Activated CD8-positive, alpha-beta memory T cell treated with anti-CD3 and anti-CD28 coated beads, Interleukin-2, amount 10 ng/mL, durations not matched to agents 7 days and 5 days (primary cell): Measurements from ENCODE around the gene NELFE. TPM values are rescaled to one million over a fixed set of nuclear protein-coding genes. Genes with fewer than 3 reads are reported as not detected.
"Not testable (repeated sequence)": the region's sequence is repeated elsewhere in the genome, so short reads cannot be mapped to it uniquely, and the experiment has no call there.

Experiments
- ATAC-seq: fragments of 150-1000 bp; cut with Tn5 transposase; one replicate; pipeline ENCODE4 v1.10.0; 2021; ENCODE audit warnings: moderate library complexity
- CTCF ChIA-PET: fragments of 350-600 bp; sonication (Branson Sonifier 250); formaldehyde crosslinking; loops from one replicate; lab custom pipeline; 2021; ENCODE audit warnings: antibody characterized with exemption; lab: Charles Lee
- DNase-seq: peaks from one replicate; pipeline ENCODE4 v3.0.0-alpha.2; 2020
- H3K27ac Mint-ChIP-seq: one replicate; pipeline ENCODE4 v1.8.0; 2021; ENCODE audit warnings: mild to moderate bottlenecking, mixed read lengths
- H3K27me3 Mint-ChIP-seq: one replicate; pipeline ENCODE4 v1.8.0; 2021; ENCODE audit warnings: mixed read lengths
- H3K36me3 Mint-ChIP-seq: one replicate; pipeline ENCODE4 v1.8.0; 2021; ENCODE audit warnings: mild to moderate bottlenecking, mixed read lengths
- H3K4me1 Mint-ChIP-seq: one replicate; pipeline ENCODE4 v1.8.0; 2021; ENCODE audit warnings: mixed read lengths
- H3K4me3 Mint-ChIP-seq: one replicate; pipeline ENCODE4 v1.8.0; 2021; ENCODE audit warnings: mild to moderate bottlenecking, moderate library complexity, mixed read lengths
- H3K9me3 Mint-ChIP-seq: one replicate; pipeline ENCODE4 v1.8.0; 2022; ENCODE audit warnings: low read depth, mixed read lengths
- total RNA-seq, 2 experiments: library from RNA; stranded (reverse); gene quantifications; one replicate each; pipeline ENCODE4 v1.2.3, GENCODE V29; 2021

NELFE gene, protein sequence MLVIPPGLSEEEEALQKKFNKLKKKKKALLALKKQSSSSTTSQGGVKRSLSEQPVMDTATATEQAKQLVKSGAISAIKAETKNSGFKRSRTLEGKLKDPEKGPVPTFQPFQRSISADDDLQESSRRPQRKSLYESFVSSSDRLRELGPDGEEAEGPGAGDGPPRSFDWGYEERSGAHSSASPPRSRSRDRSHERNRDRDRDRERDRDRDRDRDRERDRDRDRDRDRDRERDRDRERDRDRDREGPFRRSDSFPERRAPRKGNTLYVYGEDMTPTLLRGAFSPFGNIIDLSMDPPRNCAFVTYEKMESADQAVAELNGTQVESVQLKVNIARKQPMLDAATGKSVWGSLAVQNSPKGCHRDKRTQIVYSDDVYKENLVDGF
- total RNA-seq, result 10 to 100 TPM; 75.7 to 79.7 TPM

DNA sequence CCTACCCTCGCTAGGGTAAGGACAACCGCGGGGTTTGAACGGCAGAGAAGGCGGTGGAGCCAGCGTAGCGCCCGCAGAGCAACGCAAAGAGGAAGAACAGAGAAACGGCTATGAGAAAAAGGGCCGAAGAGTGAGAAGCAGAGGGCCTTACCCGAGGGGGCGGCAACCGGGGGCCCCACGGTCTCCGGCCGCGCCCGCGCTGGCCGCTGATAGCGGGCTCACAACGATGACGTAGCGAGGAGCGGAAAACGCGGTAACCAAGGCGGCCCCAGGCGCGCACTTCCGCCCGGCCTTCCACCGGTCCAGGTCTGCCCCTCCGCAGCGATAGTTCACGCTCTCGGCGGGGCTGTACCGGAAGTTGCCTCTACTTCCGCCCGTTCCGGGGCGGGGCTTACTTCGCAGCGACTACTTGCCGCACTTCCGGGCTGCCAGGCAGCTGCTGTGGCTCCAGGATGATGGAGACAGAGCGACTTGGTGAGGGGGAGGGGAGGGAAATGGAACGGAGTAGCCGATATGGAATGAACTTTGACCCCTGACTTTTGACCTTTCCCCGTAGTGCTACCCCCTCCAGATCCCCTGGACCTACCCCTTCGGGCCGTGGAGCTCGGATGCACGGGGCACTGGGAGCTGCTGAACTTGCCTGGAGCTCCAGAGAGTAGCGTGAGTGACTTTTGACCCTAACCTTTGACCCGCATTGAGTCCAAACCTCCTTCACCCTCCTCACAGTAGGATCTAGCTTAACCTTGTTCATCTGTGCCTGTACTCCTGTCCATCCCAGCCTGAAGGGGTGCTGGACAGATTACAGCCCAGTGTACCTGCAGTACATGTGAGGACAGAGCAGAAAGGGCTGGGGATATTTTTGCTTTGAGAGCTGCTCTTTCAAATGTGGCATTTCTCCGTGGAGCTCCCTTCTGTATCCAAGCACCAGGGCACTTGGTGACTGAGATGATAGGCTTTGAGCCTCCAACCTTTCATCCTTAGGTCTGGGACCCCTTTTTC is at the start of gene NELFE, which contains the start of gene SKIC2:
NELFE (minus strand) TSS at position 231 of the 999 bp plus-strand sequence. CDS start 525 bp downstream, outside the sequence.
SKIC2 (plus strand) TSS at position 435 of the 999 bp plus-strand sequence; CDS start at position 453, 18 bp downstream.
- ATAC-seq (peak; percentile 98), DNase-seq (peak; percentile 99)
- Mint-ChIP-seq H3K27ac (peak within 1 kb of the TSS; percentile 99), H3K4me1 (peaks cover 35% of the 10 kb centered on the region), H3K27me3 (no peaks in the 10 kb centered on the region), H3K4me3 (peak within 1 kb of the TSS; percentile 95), H3K9me3 (no peaks in the 10 kb centered on the region), H3K36me3 (peaks cover 48% of the 10 kb centered on the region)
- CTCF ChIA-PET, result interaction anchor here (0.6 to 3.0 kb wide), 8 partner anchors 12 to 278 kb away, joined by 3 to 27 read pairs (median 4); partner anchors contain the start of genes DXO, EHMT2 and LY6G5C

DNA sequence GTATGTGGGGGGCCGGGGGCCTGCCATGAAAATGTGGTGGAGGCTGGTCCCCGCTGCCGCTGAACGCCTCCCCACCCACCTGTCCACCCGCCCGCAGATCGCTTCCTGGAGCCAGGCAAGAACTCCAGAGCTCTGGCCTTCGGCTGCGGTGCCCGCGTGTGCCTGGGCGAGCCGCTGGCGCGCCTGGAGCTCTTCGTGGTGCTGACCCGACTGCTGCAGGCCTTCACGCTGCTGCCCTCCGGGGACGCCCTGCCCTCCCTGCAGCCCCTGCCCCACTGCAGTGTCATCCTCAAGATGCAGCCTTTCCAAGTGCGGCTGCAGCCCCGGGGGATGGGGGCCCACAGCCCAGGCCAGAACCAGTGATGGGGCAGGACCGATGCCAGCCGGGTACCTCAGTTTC is 49.3 kb upstream of the NELFE start:
- H3K4me3 Mint-ChIP-seq, H3K27ac Mint-ChIP-seq, H3K36me3 Mint-ChIP-seq, H3K27me3 Mint-ChIP-seq, CTCF ChIA-PET, DNase-seq, H3K9me3 Mint-ChIP-seq, H3K4me1 Mint-ChIP-seq, ATAC-seq: not testable (repeated sequence)

DNA sequence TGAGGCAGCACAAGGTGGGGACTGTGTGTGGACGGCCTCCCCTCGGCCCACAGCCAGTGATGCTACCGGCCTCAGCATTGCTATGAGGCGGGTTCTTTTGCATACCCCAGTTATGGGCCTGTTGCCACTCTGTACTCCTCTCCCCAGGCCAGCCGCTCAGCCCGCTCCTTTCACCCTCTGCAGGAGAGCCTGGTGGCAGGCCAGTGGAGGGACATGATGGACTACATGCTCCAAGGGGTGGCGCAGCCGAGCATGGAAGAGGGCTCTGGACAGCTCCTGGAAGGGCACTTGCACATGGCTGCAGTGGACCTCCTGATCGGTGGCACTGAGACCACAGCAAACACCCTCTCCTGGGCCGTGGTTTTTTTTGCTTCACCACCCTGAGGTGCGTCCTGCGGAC is 48.3 kb upstream of the NELFE start:
- H3K36me3 Mint-ChIP-seq, ATAC-seq, H3K9me3 Mint-ChIP-seq, H3K27ac Mint-ChIP-seq, H3K27me3 Mint-ChIP-seq, H3K4me3 Mint-ChIP-seq, H3K4me1 Mint-ChIP-seq, CTCF ChIA-PET: not testable (repeated sequence)
- DNase-seq, result peak; percentile 32

DNA sequence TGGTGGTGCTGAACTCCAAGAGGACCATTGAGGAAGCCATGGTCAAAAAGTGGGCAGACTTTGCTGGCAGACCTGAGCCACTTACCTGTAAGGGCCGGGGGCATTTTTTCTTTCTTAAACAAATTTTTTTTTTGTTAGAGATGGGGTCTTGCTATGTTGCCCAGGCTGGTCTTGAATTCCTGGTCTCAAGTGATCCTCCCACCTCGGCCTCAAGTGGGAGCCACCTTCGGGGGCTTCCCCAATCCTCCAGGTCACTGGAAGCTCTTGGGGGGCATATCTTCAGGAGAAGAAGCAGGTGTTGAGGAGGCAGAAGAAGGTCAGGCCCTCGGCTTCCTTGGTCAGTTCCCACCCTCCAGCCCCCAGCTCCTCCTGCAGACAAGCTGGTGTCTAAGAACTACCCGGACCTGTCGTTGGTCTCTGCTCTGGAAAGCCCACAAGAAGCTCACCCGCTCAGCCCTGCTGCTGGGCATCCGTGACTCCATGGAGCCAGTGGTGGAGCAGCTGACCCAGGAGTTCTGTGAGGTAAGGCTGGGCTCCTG is 47.3 kb upstream of the NELFE start:
- H3K9me3 Mint-ChIP-seq, H3K27ac Mint-ChIP-seq, CTCF ChIA-PET, H3K27me3 Mint-ChIP-seq, H3K4me1 Mint-ChIP-seq, ATAC-seq, H3K4me3 Mint-ChIP-seq, H3K36me3 Mint-ChIP-seq: not testable (repeated sequence)
- DNase-seq, result peak; percentile 36

DNA sequence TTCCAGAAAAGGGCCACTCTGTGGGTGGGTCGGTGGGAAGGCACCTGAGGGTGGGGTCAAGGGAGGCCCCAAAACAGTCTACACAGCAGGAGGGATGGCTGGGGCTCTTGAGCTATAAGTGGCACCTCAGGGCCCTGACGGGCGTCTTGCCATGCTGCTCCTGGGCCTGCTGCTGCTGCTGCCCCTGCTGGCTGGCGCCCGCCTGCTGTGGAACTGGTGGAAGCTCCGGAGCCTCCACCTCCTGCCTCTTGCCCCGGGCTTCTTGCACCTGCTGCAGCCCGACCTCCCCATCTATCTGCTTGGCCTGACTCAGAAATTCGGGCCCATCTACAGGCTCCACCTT is 46.7 kb upstream of the NELFE start:
- DNase-seq, CTCF ChIA-PET, H3K36me3 Mint-ChIP-seq: not testable (repeated sequence)

DNA sequence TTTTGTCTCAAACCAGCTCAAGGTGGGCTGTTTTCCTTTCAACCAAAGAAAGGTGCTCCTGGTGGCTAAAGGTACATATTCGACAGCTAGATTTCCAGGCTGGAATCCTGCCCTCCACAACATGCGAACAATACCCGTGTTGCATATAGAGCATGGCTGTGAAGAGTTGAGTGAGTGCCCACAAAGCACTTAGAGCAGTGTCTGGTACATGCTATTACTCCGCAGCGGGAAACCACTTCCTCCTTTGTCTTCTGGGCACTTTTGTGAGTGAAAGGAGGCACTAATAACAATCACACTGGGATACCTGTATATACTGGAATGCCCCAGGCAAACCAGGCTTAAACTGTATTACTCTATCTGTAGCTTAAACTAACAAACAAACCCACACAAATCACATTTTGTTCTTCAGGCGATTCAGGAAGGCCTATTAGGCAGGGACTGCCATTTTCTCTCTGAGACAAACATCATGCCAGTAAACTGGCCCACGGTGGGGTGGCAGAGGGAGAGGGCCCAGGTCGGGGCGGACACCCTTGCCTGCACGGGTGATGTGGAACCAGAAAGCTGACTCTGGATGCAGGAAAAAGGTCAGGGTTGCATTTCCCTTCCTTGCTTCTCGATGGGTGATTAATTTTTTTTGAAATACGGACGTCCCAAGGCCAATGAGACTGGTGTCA is 46.2 kb upstream of the NELFE start:
- H3K4me3 Mint-ChIP-seq, CTCF ChIA-PET, H3K4me1 Mint-ChIP-seq, H3K27ac Mint-ChIP-seq, H3K36me3 Mint-ChIP-seq, H3K27me3 Mint-ChIP-seq, H3K9me3 Mint-ChIP-seq: not testable (repeated sequence)
- ATAC-seq (peak; percentile 82), DNase-seq (peak; percentile 36)

More for the DNA sequence above, 46.7 kb upstream of the NELFE start:
- H3K4me1 Mint-ChIP-seq, H3K9me3 Mint-ChIP-seq, H3K27ac Mint-ChIP-seq, H3K27me3 Mint-ChIP-seq, H3K4me3 Mint-ChIP-seq, ATAC-seq: not testable (repeated sequence)

DNA sequence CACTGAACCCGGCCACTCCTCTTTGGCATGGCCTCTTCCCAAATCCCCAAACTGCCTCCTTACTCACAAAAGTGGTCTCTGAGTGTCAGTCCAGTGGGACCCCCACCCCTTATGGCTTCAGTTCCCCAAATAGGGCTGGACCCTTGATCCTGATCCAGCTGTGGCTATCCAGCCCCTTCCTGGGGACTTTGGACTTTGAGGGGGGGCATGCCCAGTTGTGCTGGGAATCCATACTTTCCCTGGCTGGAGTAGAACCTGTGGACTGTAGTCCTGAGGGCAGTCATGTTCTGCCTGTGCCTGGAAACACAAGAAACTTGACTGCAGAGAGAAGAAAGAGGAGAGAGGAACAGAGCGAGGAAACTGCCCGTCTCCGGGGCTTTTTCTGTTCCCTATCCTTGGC is 45.6 kb upstream of the NELFE start:
- H3K4me3 Mint-ChIP-seq, H3K9me3 Mint-ChIP-seq, ATAC-seq, H3K27ac Mint-ChIP-seq, DNase-seq, H3K27me3 Mint-ChIP-seq, CTCF ChIA-PET, H3K36me3 Mint-ChIP-seq, H3K4me1 Mint-ChIP-seq: not testable (repeated sequence)

DNA sequence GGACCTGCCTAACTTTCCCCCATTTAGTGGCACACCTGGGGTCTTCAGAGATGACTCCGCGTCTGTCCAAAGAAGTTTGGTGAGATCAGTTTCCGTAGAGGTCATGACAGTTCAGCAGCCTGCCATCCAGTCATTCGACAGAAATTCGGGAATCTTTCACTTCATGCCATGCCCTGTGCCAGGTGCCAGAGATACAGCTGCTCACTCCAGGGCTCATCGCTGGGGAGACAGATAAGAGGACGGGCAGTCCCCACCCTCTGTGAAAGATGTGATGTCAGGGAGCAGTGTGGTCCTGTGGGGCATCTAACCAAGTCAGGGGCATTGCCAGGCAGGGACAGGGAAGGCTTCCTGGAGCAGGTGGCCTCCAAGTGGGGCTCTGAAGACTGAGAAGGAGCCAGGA is 44.5 kb upstream of the NELFE start:
- CTCF ChIA-PET, H3K9me3 Mint-ChIP-seq, H3K36me3 Mint-ChIP-seq, DNase-seq, H3K4me3 Mint-ChIP-seq, H3K27me3 Mint-ChIP-seq, ATAC-seq, H3K4me1 Mint-ChIP-seq, H3K27ac Mint-ChIP-seq: not testable (repeated sequence)

DNA sequence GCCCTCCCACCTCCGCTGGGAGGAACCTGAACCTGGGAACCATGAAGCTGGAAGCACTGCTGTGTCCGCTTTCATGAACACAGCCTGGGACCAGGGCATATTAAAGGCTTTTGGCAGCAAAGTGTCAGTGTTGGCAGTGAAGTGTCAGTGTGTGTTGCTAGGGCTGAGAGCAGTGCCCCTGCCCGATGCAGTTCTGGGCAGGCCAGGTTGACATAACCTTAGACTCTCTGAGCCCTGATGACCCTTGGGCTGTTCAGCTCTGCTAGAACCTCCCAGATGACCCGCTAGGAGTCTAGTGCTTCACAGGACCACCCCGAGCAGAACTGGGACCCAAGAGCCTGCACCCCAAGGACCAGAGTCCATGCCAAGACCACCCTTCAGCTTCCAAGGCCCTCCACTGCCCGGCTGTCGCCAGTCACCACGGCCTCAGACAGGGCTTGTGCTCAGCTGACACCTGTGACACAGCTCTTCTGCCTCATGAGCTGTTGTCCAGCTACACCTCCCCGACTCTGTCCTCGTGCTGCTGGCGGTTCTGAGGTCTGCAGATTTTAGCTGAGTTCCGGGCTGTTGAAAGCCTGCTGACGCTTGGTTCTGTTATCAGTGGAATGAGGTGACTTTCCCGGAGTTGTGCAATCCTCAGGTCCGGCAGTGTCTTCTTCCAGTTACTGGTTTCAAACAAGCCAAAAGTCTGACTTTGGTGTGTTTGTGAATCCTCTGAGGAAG is 43.9 kb upstream of the NELFE start:
- CTCF ChIA-PET, H3K27me3 Mint-ChIP-seq, H3K4me1 Mint-ChIP-seq, ATAC-seq, H3K4me3 Mint-ChIP-seq, H3K27ac Mint-ChIP-seq, H3K9me3 Mint-ChIP-seq, H3K36me3 Mint-ChIP-seq, DNase-seq: not testable (repeated sequence)

DNA sequence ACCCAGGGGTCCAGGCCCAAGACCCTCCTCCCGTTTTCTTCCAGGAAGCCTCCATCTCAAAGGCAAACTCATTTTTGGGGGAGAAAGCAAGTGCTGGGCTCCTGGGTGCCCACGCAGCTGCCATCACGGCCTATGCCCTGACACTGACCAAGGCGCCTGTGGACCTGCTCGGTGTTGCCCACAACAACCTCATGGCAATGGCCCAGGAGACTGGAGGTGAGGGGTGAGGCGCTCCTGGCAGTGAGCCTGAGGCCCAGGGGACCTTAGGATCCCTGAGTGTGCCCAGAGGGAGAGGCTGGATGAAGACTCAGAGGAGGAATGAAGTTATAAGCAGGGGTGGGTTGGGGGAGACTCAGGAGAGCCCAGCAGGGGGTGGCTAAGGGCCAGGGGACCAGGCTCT is 37.6 kb upstream of the NELFE start:
- ATAC-seq, H3K4me1 Mint-ChIP-seq, H3K27ac Mint-ChIP-seq, H3K27me3 Mint-ChIP-seq, CTCF ChIA-PET, H3K4me3 Mint-ChIP-seq, DNase-seq, H3K9me3 Mint-ChIP-seq, H3K36me3 Mint-ChIP-seq: not testable (repeated sequence)

DNA sequence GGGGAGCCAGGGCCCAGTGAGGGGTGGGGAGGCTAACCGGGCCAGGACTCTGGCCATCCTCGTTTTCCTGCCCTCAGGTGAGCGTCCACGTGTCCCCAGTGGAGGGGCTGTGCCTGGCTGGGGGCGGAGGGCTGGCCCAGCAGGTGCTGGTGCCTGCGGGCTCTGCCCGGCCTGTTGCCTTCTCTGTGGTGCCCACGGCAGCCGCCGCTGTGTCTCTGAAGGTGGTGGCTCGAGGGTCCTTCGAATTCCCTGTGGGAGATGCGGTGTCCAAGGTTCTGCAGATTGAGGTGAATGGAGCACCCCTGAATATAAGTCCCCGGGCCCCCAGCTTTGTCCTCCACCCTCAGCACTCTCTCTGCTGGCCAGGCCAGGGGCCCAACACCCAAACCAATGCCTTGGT is 35.6 kb upstream of the NELFE start:
- H3K36me3 Mint-ChIP-seq, DNase-seq, H3K4me3 Mint-ChIP-seq, CTCF ChIA-PET, H3K27me3 Mint-ChIP-seq, ATAC-seq, H3K9me3 Mint-ChIP-seq, H3K27ac Mint-ChIP-seq, H3K4me1 Mint-ChIP-seq: not testable (repeated sequence)

DNA sequence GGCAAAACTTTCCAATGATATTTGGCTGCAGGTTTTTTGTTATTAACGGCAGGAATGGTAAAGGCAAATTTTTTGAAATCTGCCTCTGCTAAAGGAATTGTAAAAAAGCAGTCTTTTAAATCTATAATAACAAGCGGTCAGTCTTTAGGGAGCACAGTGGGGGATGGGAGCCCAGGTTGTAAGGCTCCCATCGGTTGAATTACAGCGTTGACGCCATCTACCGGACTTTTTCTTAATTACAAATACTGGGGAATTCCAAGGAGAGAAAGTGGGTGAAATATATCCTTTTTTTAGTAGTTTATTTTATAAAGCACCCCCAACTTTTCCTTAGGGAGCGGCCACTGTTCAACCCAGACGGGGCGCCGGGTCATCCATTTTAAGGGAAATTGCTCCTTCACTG is 30.6 kb upstream of the NELFE start:
- H3K27me3 Mint-ChIP-seq, H3K9me3 Mint-ChIP-seq, DNase-seq, H3K4me1 Mint-ChIP-seq, H3K27ac Mint-ChIP-seq, CTCF ChIA-PET, H3K36me3 Mint-ChIP-seq, H3K4me3 Mint-ChIP-seq, ATAC-seq: not testable (repeated sequence)
